A549 (cell line): Measurements from ENCODE around the gene KANK2. TPM values are rescaled to one million over a fixed set of nuclear protein-coding genes. Genes with fewer than 3 reads are reported as not detected.
A peak's percentile ranks its signal among the peaks of the same experiment; 100 is the strongest.

ENCODE experiments used
- ATAC-seq, 2 experiments: fragments of 200-7000 bp in 1 of 2; fragments of >200 bp in 1 of 2; cut with Nextera tagmentation in 1 of 2; cut with Tn5 transposase in 1 of 2; 3 replicates each; pipeline versions ENCODE4 v1.8.0 to v1.9.1; 2018 to 2020; ENCODE audit warnings: mild to moderate bottlenecking in 1 of 2, moderate library complexity in 1 of 2
- CTCF ChIA-PET: fragments of 300-600 bp; sonication (Branson Sonifier 250); formaldehyde crosslinking; extraction: SDS; loops from one replicate; lab custom pipeline; 2021; ENCODE audit warnings: antibody characterized with exemption, inconsistent platforms; lab: Yijun Ruan, JAX
- POLR2A ChIA-PET: fragments of 350-600 bp; formaldehyde crosslinking; extraction: SDS; loops from one replicate; lab custom pipeline; 2021; ENCODE audit warnings: antibody characterized with exemption, inconsistent platforms; lab: Yijun Ruan, JAX
- DNase-seq, 2 experiments: peaks; one replicate each; pipeline versions ENCODE4 v3.0.0 to v3.0.0-alpha.2; 2011 to 2016; ENCODE audit warnings: low read depth in 1 of 2, low spot score in 1 of 2
- FAIRE-seq: peaks from 2 replicates; lab custom pipeline; 2011; peaks lifted over from hg19 to GRCh38; lab: Jason Lieb, UNC
- H3K27ac ChIP-seq, 2 experiments: fragments of >200 bp; sonication (Bioruptor Twin); formaldehyde crosslinking; 3 replicates each; pipeline ENCODE4 v1.5.1; 2016 to 2017
- H3K4me1 ChIP-seq: fragments of >200 bp; sonication (Bioruptor Twin); formaldehyde crosslinking; 3 replicates; pipeline ENCODE4 v1.6.1; 2016
- H3K4me2 ChIP-seq: fragments of >200 bp; sonication (Bioruptor Twin); formaldehyde crosslinking; 3 replicates; pipeline ENCODE4 v1.6.1; 2016
- H3K4me3 ChIP-seq: fragments of >200 bp; sonication (Bioruptor Twin); formaldehyde crosslinking; 3 replicates; pipeline ENCODE4 v1.5.1; 2016
- H3K9me3 ChIP-seq: fragments of >200 bp; sonication (Bioruptor Twin); formaldehyde crosslinking; 3 replicates; pipeline ENCODE4 v1.6.1; 2016
- BHLHE40 ChIP-seq: IDR thresholded peaks from 2 replicates; pipeline ENCODE4 v1.6.1; 2012; ENCODE audit warnings: low read depth, low read length, inconsistent platforms
- CHD2 ChIP-seq: fragments of 150-350 bp; IDR thresholded peaks from 2 replicates; pipeline ENCODE4 v1.6.1; 2014; ENCODE audit warnings: low read length; ENCODE audit not compliant: partially characterized antibody
- EHF ChIP-seq: fragments of 250-450 bp; sonication (Bioruptor Pico); IDR thresholded peaks from 2 replicates; pipeline ENCODE4 v1.5.0; 2020; ENCODE audit warnings: mild to moderate bottlenecking
- FOSL2 ChIP-seq, 2 experiments: fragments of 450-650 bp in 1 of 2; fragments of >200 bp in 1 of 2; sonication (Bioruptor Twin) in 1 of 2; formaldehyde crosslinking; IDR thresholded peaks; 2 replicates each; pipeline versions ENCODE4 v1.5.0 to v1.6.1; 2016 to 2020; ENCODE audit warnings: mild to moderate bottlenecking in 1 of 2, moderate library complexity in 1 of 2
- FOXS1 ChIP-seq: fragments of 250-450 bp; sonication (Bioruptor Pico); IDR thresholded peaks from 2 replicates; pipeline ENCODE4 v1.5.0; 2020; ENCODE audit warnings: mild to moderate bottlenecking, moderate library complexity
- HOXA7 ChIP-seq: fragments of 250-450 bp; sonication (Bioruptor Pico); IDR thresholded peaks from 2 replicates; pipeline ENCODE4 v1.5.0; 2020; ENCODE audit warnings: mild to moderate bottlenecking, moderate library complexity
- JUN ChIP-seq, 2 experiments: fragments of >200 bp; sonication (Bioruptor Twin); formaldehyde crosslinking; IDR thresholded peaks; 2 replicates in 1 of 2; 3 replicates in 1 of 2; pipeline ENCODE4 v1.6.1; 2016 to 2017
- JUNB ChIP-seq: fragments of >200 bp; sonication (Bioruptor Twin); formaldehyde crosslinking; IDR thresholded peaks from 2 replicates; pipeline ENCODE4 v1.6.1; 2016
- MAFK ChIP-seq: fragments of 450-650 bp; IDR thresholded peaks from 2 replicates; pipeline ENCODE4 v1.6.1; 2014; ENCODE audit not compliant: partially characterized antibody
- NFE2L2 ChIP-seq: fragments of 150-350 bp; conservative IDR thresholded peaks from 2 replicates; pipeline ENCODE4 v1.6.1; 2014; ENCODE audit warnings: low read length
- NPAS2 ChIP-seq: fragments of 250-450 bp; sonication (Bioruptor Pico); IDR thresholded peaks from 2 replicates; pipeline ENCODE4 v1.8.0; 2022; ENCODE audit warnings: mild to moderate bottlenecking, moderate library complexity, borderline replicate concordance
- NR3C1 ChIP-seq: fragments of >200 bp; sonication (Bioruptor Twin); formaldehyde crosslinking; IDR thresholded peaks from 3 replicates; pipeline ENCODE4 v1.6.1; 2017
- RAD21 ChIP-seq, 2 experiments: fragments of >200 bp in 1 of 2; sonication (Bioruptor Twin) in 1 of 2; formaldehyde crosslinking in 1 of 2; IDR thresholded peaks in 1 of 2; conservative IDR thresholded peaks in 1 of 2; 2 replicates in 1 of 2; 3 replicates in 1 of 2; pipeline ENCODE4 v1.6.1; 2012 to 2018; ENCODE audit warnings: inconsistent platforms in 1 of 2
- TFCP2L1 ChIP-seq: fragments of 250-450 bp; sonication (Bioruptor Pico); IDR thresholded peaks from 2 replicates; pipeline ENCODE4 v1.5.0; 2021; ENCODE audit warnings: mild to moderate bottlenecking
- TP53 ChIP-seq: fragments of 250-450 bp; sonication (Bioruptor Pico); IDR thresholded peaks from 2 replicates; pipeline ENCODE4 v1.5.0; 2021; ENCODE audit warnings: mild to moderate bottlenecking, moderate library complexity
- ZFP36 ChIP-seq: fragments of 450-650 bp; IDR thresholded peaks from 2 replicates; pipeline ENCODE4 v1.6.1; 2014; ENCODE audit warnings: borderline replicate concordance; ENCODE audit not compliant: partially characterized antibody
- ZNF302 ChIP-seq: fragments of 250-450 bp; sonication (Bioruptor Pico); IDR thresholded peaks from 2 replicates; pipeline ENCODE4 v1.9.0; 2021; ENCODE audit warnings: inconsistent platforms, mild to moderate bottlenecking, moderate library complexity
- ZSCAN20 ChIP-seq: fragments of 250-450 bp; sonication (Bioruptor Pico); IDR thresholded peaks from 2 replicates; pipeline ENCODE4 v1.8.0; 2022; ENCODE audit warnings: mild to moderate bottlenecking, moderate library complexity
- WGBS: methylation state at CpG from one replicate; pipeline ENCODE4 v1.1.6; 2017; ENCODE audit errors: missing lambda C conversion rate; 5-methylcytosine and 5-hydroxymethylcytosine counted together
- polyA plus RNA-seq, 4 experiments: library from polyadenylated mRNA; depleted of rRNA in 3 of 4; stranded (reverse); fragments of >200 nt; fragmentation: RNase III in 1 of 4; extraction: RNeasy Plus Mini Kit Qiagen cat#74134 plus additional on column Dnase treatment in 1 of 4; gene quantifications; 2 replicates in 3 of 4; 3 replicates in 1 of 4; pipeline ENCODE4 v1.2.3, GENCODE V29; 2011 to 2017
- TF ChIP-seq, protein P1 (sequence below): fragments of >200 bp; sonication (Bioruptor Twin); formaldehyde crosslinking; IDR thresholded peaks from 3 replicates; pipeline ENCODE4 v1.6.1; 2016
- TF ChIP-seq, protein P2 (sequence below): fragments of 250-450 bp; sonication (Bioruptor Pico); IDR thresholded peaks from 2 replicates; pipeline ENCODE4 v1.5.0; 2021; ENCODE audit warnings: mild to moderate bottlenecking, moderate library complexity, borderline replicate concordance
- TF ChIP-seq, protein P3 (sequence below): fragments of 450-650 bp; IDR thresholded peaks from 2 replicates; pipeline ENCODE4 v1.6.1; 2014; ENCODE audit warnings: antibody characterized with exemption
- TF ChIP-seq, protein P4 (sequence below): fragments of >200 bp; sonication (Bioruptor Twin); formaldehyde crosslinking; IDR thresholded peaks from 2 replicates; pipeline ENCODE4 v1.6.1; 2016

KANK2 gene
- polyA plus RNA-seq, 2 of the 4 experiments (the other 2 are of a cell fraction): 20.5 to 68.0 TPM

DNA sequence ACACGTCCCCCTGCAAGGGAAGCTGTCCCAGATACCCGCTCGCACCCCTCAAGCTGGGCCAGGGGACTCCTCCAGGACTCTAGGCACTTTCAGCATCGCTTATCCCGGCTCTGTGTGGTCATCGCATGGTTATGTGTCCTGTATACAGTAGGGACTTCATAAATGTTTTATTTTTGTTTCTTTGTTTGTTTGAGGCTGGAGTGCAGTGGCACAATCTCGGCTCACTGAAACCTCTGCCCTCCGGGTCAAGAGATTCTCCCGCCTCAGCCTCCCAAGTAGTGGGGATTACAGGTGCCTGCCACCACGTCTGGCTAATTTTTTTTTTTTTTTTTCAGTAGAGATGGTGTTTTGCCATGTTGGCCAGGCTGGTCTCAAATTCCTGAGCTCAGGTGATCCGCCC, 49.6 kb upstream of the KANK2 start:
- 89% methylated on average over 11 of the region's 11 CpGs for WGBS
- H3K4me1 ChIP-seq: 0 out of 3 replicates have a peak, but pooled peaks cover 4% of the 10 kb centered on the region
- ATAC-seq: no peak
- no peak for TF ChIP-seq NR3C1
- no peak for TF ChIP-seq JUN (IDR thresholded peaks at IDR 0.05)
- TF ChIP-seq, protein P1, sequence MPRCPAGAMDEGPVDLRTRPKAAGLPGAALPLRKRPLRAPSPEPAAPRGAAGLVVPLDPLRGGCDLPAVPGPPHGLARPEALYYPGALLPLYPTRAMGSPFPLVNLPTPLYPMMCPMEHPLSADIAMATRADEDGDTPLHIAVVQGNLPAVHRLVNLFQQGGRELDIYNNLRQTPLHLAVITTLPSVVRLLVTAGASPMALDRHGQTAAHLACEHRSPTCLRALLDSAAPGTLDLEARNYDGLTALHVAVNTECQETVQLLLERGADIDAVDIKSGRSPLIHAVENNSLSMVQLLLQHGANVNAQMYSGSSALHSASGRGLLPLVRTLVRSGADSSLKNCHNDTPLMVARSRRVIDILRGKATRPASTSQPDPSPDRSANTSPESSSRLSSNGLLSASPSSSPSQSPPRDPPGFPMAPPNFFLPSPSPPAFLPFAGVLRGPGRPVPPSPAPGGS: no peak
- no peak for TF ChIP-seq RAD21 (conservative IDR thresholded peaks at IDR 0.05 in 1 of 2, IDR thresholded peaks at IDR 0.05 in 1 of 2)
- TF ChIP-seq ZSCAN20 (CRISPR knock-in tag): no peak
- TF ChIP-seq CHD2: no peak
- no peak for TF ChIP-seq HOXA7 (CRISPR knock-in tag)
- no peak for TF ChIP-seq MAFK
- TF ChIP-seq TP53 (CRISPR knock-in tag): no peak
- TF ChIP-seq, all 56 proteins: peak for 0
- Histone ChIP-seq H3K4me2 (no peak overlapping the region), H3K4me3 (no peak overlapping the region), H3K27ac (no peak overlapping the region), H3K9me3 (no peaks in the 10 kb centered on the region)
- FAIRE-seq: no peak
- no peak for DNase-seq
- ChIA-PET CTCF (interaction anchor here (0.6 to 0.7 kb wide), 3 partner anchors 11 to 292 kb away, joined by 4 to 6 read pairs (median 4); no protein-coding TSS in a partner anchor), POLR2A (no interaction called here)

DNA sequence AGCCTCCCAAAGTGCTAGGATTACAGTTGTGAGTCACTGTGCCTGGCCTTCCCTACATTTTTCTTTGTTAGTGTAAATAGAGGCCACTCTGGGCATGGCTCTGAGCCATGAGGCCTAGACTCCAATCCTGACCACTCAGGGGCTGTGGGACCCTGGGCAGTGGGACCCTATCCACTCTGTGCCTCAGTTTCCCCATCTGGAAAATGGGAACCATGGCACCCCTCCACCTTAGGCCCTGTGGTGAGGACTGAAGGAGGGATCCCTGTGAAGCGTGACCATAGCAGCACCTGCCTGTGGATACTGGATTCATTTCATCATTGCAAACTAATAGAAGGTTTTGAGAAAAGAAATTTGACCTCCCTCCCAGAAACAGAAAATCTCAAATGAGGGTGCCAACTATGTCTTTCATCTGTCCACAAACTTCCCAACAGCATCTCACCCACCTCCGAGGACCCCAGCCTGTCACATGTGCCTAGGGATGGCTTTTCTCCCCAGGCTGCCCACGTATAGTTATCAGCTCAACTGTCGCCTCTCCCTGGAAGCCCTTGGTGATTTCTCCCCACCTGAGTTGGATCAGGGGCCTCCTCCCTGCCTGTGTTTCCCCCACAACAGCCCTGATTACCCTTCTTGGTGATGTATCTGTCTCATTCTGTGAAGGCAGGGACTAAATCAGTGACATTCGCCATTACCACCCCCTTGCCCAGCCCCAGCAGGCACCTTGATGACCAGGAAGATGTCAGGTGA, 47.7 kb upstream of the KANK2 start:
- TF ChIP-seq ZNF302: no peak
- TF ChIP-seq ZFP36: peak; percentile 84
- Histone ChIP-seq H3K27ac (no peak overlapping the region), H3K4me3 (no peak overlapping the region), H3K4me1 (0 out of 3 replicates have a peak, but pooled peaks cover 4% of the 10 kb centered on the region), H3K4me2 (no peak overlapping the region), H3K9me3 (no peaks in the 10 kb centered on the region)
- ChIA-PET POLR2A (no interaction called here), CTCF (interaction anchor here (0.9 kb wide), 1 partner anchor 24 kb away, joined by 5 read pairs; no protein-coding TSS in a partner anchor)
- ATAC-seq: no peak
- FAIRE-seq: no peak
- WGBS: 91% methylated on average over 5 of the region's 5 CpGs
- no peak for DNase-seq

DNA sequence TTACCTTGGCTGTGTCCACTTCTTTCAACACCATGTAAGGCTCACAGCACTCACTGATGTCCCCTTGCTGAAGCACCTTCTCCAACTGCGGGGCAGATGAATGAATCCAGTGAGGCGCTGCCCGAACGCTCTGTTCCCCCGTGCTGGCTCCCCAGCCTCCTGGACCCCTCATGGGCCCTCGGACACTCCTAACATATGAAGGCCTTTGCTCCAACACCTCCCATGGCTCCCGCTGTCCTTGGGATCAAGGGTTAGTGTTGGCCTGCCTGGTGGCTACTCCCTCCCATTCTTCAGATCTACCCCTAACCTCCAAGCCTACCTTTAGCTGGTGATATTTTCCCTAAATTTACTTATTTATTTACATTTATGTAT, 46.4 kb upstream of the KANK2 start:
- 97% methylated on average over 7 of the region's 7 CpGs for WGBS
- Histone ChIP-seq H3K27ac (peak overlapping the region in 1 of 2 experiments; percentile 58; a peak in 2 of 6 replicates), H3K4me2 (peak overlapping the region; percentile 73), H3K4me1 (0 out of 3 replicates have a peak, but pooled peaks cover 4% of the 10 kb centered on the region)
- FAIRE-seq: no peak
- no peak; a peak in 1 of 6 replicates for ATAC-seq
- no peak for TF ChIP-seq FOSL2 (IDR thresholded peaks at IDR 0.05)
- no peak for TF ChIP-seq FOSL2 (CRISPR knock-in tag; IDR thresholded peaks at IDR 0.05)
- TF ChIP-seq, protein P2, sequence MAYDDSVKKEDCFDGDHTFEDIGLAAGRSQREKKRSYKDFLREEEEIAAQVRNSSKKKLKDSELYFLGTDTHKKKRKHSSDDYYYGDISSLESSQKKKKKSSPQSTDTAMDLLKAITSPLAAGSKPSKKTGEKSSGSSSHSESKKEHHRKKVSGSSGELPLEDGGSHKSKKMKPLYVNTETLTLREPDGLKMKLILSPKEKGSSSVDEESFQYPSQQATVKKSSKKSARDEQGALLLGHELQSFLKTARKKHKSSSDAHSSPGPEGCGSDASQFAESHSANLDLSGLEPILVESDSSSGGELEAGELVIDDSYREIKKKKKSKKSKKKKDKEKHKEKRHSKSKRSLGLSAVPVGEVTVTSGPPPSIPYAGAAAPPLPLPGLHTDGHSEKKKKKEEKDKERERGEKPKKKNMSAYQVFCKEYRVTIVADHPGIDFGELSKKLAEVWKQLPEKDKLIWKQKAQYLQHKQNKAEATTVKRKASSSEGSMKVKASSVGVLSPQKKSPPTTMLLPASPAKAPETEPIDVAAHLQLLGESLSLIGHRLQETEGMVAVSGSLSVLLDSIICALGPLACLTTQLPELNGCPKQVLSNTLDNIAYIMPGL: no peak
- TF ChIP-seq, protein P3, sequence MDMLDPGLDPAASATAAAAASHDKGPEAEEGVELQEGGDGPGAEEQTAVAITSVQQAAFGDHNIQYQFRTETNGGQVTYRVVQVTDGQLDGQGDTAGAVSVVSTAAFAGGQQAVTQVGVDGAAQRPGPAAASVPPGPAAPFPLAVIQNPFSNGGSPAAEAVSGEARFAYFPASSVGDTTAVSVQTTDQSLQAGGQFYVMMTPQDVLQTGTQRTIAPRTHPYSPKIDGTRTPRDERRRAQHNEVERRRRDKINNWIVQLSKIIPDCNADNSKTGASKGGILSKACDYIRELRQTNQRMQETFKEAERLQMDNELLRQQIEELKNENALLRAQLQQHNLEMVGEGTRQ: no peak
- no peak for TF ChIP-seq BHLHE40
- TF ChIP-seq NR3C1: no peak
- no peak for TF ChIP-seq TFCP2L1
- no peak for TF ChIP-seq EHF (CRISPR knock-in tag)
- TF ChIP-seq NPAS2 (CRISPR knock-in tag): no peak
- TF ChIP-seq, protein P4, sequence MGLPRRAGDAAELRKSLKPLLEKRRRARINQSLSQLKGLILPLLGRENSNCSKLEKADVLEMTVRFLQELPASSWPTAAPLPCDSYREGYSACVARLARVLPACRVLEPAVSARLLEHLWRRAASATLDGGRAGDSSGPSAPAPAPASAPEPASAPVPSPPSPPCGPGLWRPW: no peak
- no peak for TF ChIP-seq JUNB
- TF ChIP-seq FOXS1 (CRISPR knock-in tag): no peak
- TF ChIP-seq NFE2L2: no peak
- TF ChIP-seq, all 56 proteins: peak for 0
- no peak for DNase-seq
- CTCF ChIA-PET: interaction anchor here (0.6 to 2.2 kb wide), 16 partner anchors 8 to 238 kb away, joined by 3 to 12 read pairs (median 4); no protein-coding TSS in a partner anchor
- H3K4me3 ChIP-seq: no peak overlapping the region
- POLR2A ChIA-PET: no interaction called here
- H3K9me3 ChIP-seq: no peaks in the 10 kb centered on the region
